H9 (cell line): Measurements from ENCODE around the gene DND1. TPM values are rescaled to one million over a fixed set of nuclear protein-coding genes. Genes with fewer than 3 reads are reported as not detected.

ENCODE experiments used
- DNase-seq: peaks from one replicate; pipeline ENCODE4 v3.0.0-alpha.2; 2017
- H2AFZ ChIP-seq: one replicate; pipeline ENCODE4 v1.6.1; 2013; ENCODE audit warnings: mild to moderate bottlenecking, low read length, control low read depth, moderate library complexity
- H2AK5ac ChIP-seq: 2 replicates; pipeline ENCODE4 v1.6.1; 2013; ENCODE audit warnings: low read length, control low read depth, mixed read lengths; ENCODE audit not compliant: insufficient read length
- H2BK120ac ChIP-seq: one replicate; pipeline ENCODE4 v1.6.1; 2013; ENCODE audit warnings: low read depth, mild to moderate bottlenecking, low read length, control low read depth, inconsistent platforms; ENCODE audit not compliant: poor library complexity, severe bottlenecking
- H2BK12ac ChIP-seq: 2 replicates; pipeline ENCODE4 v1.6.1; 2013; ENCODE audit warnings: low read length, control low read depth, mixed read lengths, low read depth; ENCODE audit not compliant: insufficient read length
- H2BK15ac ChIP-seq: 2 replicates; pipeline ENCODE4 v1.6.1; 2013; ENCODE audit warnings: low read depth, low read length, control low read depth
- H2BK20ac ChIP-seq: one replicate; pipeline ENCODE4 v1.6.1; 2013; ENCODE audit warnings: low read depth, mild to moderate bottlenecking, low read length, control low read depth, inconsistent platforms; ENCODE audit not compliant: poor library complexity, severe bottlenecking
- H2BK5ac ChIP-seq: 2 replicates; pipeline ENCODE4 v1.6.1; 2013; ENCODE audit warnings: low read length, control low read depth, mixed read lengths; ENCODE audit not compliant: insufficient read length
- H3K14ac ChIP-seq: 2 replicates; pipeline ENCODE4 v1.6.1; 2013; ENCODE audit warnings: low read length, control low read depth; ENCODE audit not compliant: insufficient read depth
- H3K18ac ChIP-seq: 2 replicates; pipeline ENCODE4 v1.6.1; 2013; ENCODE audit warnings: low read depth, mild to moderate bottlenecking, mixed read lengths, low read length, control low read depth; ENCODE audit not compliant: insufficient read length
- H3K23ac ChIP-seq: 2 replicates; pipeline ENCODE4 v1.6.1; 2013; ENCODE audit warnings: low read length, control low read depth, mixed read lengths, low read depth; ENCODE audit not compliant: insufficient read length
- H3K23me2 ChIP-seq: 2 replicates; pipeline ENCODE4 v1.6.1; 2013; ENCODE audit warnings: low read depth, mild to moderate bottlenecking, mixed read lengths, low read length, control low read depth; ENCODE audit not compliant: insufficient read length, poor library complexity, severe bottlenecking
- H3K27ac ChIP-seq: 2 replicates; pipeline ENCODE4 v1.5.1; 2013; ENCODE audit warnings: low read length, control low read depth, mixed read lengths, low read depth; ENCODE audit not compliant: insufficient read length
- H3K27me3 ChIP-seq: 2 replicates; pipeline ENCODE4 v1.6.1; 2013; ENCODE audit warnings: low read length, control low read depth, inconsistent platforms; ENCODE audit not compliant: insufficient read depth
- H3K4ac ChIP-seq: 2 replicates; pipeline ENCODE4 v1.6.1; 2013; ENCODE audit warnings: low read depth, mild to moderate bottlenecking, control low read depth, inconsistent platforms, low read length, moderate library complexity
- H3K4me1 ChIP-seq: 2 replicates; pipeline ENCODE4 v1.6.1; 2013; ENCODE audit warnings: low read length, control low read depth, inconsistent platforms; ENCODE audit not compliant: insufficient read depth
- H3K4me2 ChIP-seq: 2 replicates; pipeline ENCODE4 v1.6.1; 2013; ENCODE audit warnings: low read length, control low read depth, mixed read lengths; ENCODE audit not compliant: insufficient read length, insufficient read depth
- H3K56ac ChIP-seq: 2 replicates; pipeline ENCODE4 v1.6.1; 2013; ENCODE audit warnings: low read depth, mild to moderate bottlenecking, mixed read lengths, low read length, control low read depth; ENCODE audit not compliant: insufficient read length
- H3K79me1 ChIP-seq: 2 replicates; pipeline ENCODE4 v1.6.1; 2013; ENCODE audit warnings: low read depth, mild to moderate bottlenecking, moderate library complexity, low read length, control low read depth, inconsistent platforms; ENCODE audit not compliant: insufficient read depth, poor library complexity, severe bottlenecking
- H3K79me2 ChIP-seq: 2 replicates; pipeline ENCODE4 v1.6.1; 2013; ENCODE audit warnings: low read length, control low read depth, inconsistent platforms; ENCODE audit not compliant: insufficient read depth
- H3K9ac ChIP-seq: 2 replicates; pipeline ENCODE4 v1.6.1; 2013; ENCODE audit warnings: low read length, control low read depth, mixed read lengths; ENCODE audit not compliant: insufficient read length; ENCODE audit errors: extremely low read depth
- H3K9me3 ChIP-seq: one replicate; pipeline ENCODE4 v1.6.1; 2013; ENCODE audit warnings: low read depth, low read length, inconsistent platforms; ENCODE audit not compliant: control insufficient read depth
- H3T11ph ChIP-seq: one replicate; pipeline ENCODE4 v1.6.1; 2013; ENCODE audit warnings: mild to moderate bottlenecking, low read length, control low read depth, inconsistent platforms
- H4K20me1 ChIP-seq: one replicate; pipeline ENCODE4 v1.6.1; 2013; ENCODE audit not compliant: control insufficient read depth, insufficient read length, insufficient read depth
- H4K5ac ChIP-seq: 2 replicates; pipeline ENCODE4 v1.6.1; 2013; ENCODE audit warnings: low read depth, mild to moderate bottlenecking, mixed read lengths, low read length, control low read depth; ENCODE audit not compliant: insufficient read length
- H4K8ac ChIP-seq: replicated peaks from 2 replicates; pipeline ENCODE4 v1.6.1; 2013; ENCODE audit warnings: low read length, control low read depth, mixed read lengths, low read depth; ENCODE audit not compliant: insufficient read length
- H4K91ac ChIP-seq: 2 replicates; pipeline ENCODE4 v1.6.1; 2013; ENCODE audit warnings: low read depth, mild to moderate bottlenecking, moderate library complexity, mixed read lengths, low read length, control low read depth; ENCODE audit not compliant: insufficient read length
- H3K27ac Mint-ChIP-seq, 3 experiments: 2 replicates in 2 of 3; 3 replicates in 1 of 3; pipeline ENCODE4 v1.8.0; 2020 to 2021; ENCODE audit warnings: mixed read lengths in 3 of 3, mild to moderate bottlenecking in 1 of 3, moderate library complexity in 1 of 3
- H3K27me3 Mint-ChIP-seq: 2 replicates; pipeline ENCODE4 v1.8.0; 2021; ENCODE audit warnings: low read depth, mild to moderate bottlenecking, moderate library complexity, mixed read lengths
- H3K36me3 Mint-ChIP-seq, 3 experiments: 2 replicates in 2 of 3; 3 replicates in 1 of 3; pipeline ENCODE4 v1.8.0; 2020 to 2021; ENCODE audit warnings: low read depth in 3 of 3, mixed read lengths in 3 of 3; ENCODE audit not compliant: insufficient read depth in 1 of 3
- H3K4me1 Mint-ChIP-seq, 2 experiments: 2 replicates each; pipeline ENCODE4 v1.8.0; 2020; ENCODE audit warnings: mixed read lengths in 2 of 2
- H3K4me3 Mint-ChIP-seq, 2 experiments: 2 replicates in 1 of 2; 3 replicates in 1 of 2; pipeline ENCODE4 v1.8.0; 2020 to 2021; ENCODE audit warnings: mild to moderate bottlenecking in 2 of 2, mixed read lengths in 2 of 2, moderate library complexity in 1 of 2
- H3K9me3 Mint-ChIP-seq, 2 experiments: 2 replicates in 1 of 2; 3 replicates in 1 of 2; pipeline ENCODE4 v1.8.0; 2020; ENCODE audit warnings: mild to moderate bottlenecking in 2 of 2, mixed read lengths in 2 of 2, moderate library complexity in 1 of 2
- CTCF ChIP-seq: fragments of 200-600 bp; sonication (generic); conservative IDR thresholded peaks from 3 replicates; pipeline ENCODE4 v1.8.0; 2021; ENCODE audit warnings: antibody characterized with exemption, mild to moderate bottlenecking
- WGBS: extraction: QIAGEN DNeasy Blood & Tissue Kit; methylation state at CpG from one replicate; pipeline ENCODE4 v1.1.7; 2013; ENCODE audit warnings: missing lambda C conversion rate, low lambda C conversion rate, mixed read lengths; ENCODE audit not compliant: insufficient read length; ENCODE audit errors: extremely low coverage; 5-methylcytosine and 5-hydroxymethylcytosine counted together
- total RNA-seq: library from RNA; stranded (reverse); gene quantifications from 2 replicates; pipeline ENCODE4 v1.2.1, GENCODE V29; 2021

The DND1 gene
- total RNA-seq, 1 experiment from 2014 or later = 2.4 TPM

- Mint-ChIP-seq H3K27ac (no peak overlapping the region), H3K27me3 (peaks cover 3% of the 10 kb centered on the region; the same call in 1 of the 2 replicates), H3K4me3 (no peak overlapping the region), H3K4me1 (peaks cover 19 to 26% of the 10 kb centered on the region in 2 experiments), H3K9me3 (peaks cover 5 to 10% of the 10 kb centered on the region in 2 experiments), H3K36me3 (peaks cover 5 to 22% (median 18%) of the 10 kb centered on the region in 3 experiments; a peak in 5 of 7 replicates)
- H3K4me2 ChIP-seq = no peak overlapping the region
- no peak overlapping the region for H3K4ac ChIP-seq
- no peak overlapping the region for H3K9ac ChIP-seq
- no peak overlapping the region for H2AK5ac ChIP-seq
- H3K56ac ChIP-seq = no peak overlapping the region
- H3K27ac ChIP-seq = no peak overlapping the region
- H3K4me1 ChIP-seq = no peaks in the 10 kb centered on the region
- no peak overlapping the region for H2BK15ac ChIP-seq
- no peak overlapping the region for H2BK5ac ChIP-seq
- H2BK12ac ChIP-seq = no peak overlapping the region
- no peaks in the 10 kb centered on the region for H3K79me2 ChIP-seq
- H4K20me1 ChIP-seq = no peaks in the 10 kb centered on the region
- H4K5ac ChIP-seq = no peak overlapping the region
- H3K79me1 ChIP-seq = no peaks in the 10 kb centered on the region
- H3K27me3 ChIP-seq = no peaks in the 10 kb centered on the region
- H2AFZ ChIP-seq = no peak overlapping the region
- no peaks in the 10 kb centered on the region for H3K9me3 ChIP-seq
- no peak for TF ChIP-seq CTCF
- H3K14ac ChIP-seq = no peak overlapping the region
- H2BK120ac ChIP-seq = no peak overlapping the region
- no peak overlapping the region for H3K18ac ChIP-seq
- no CpG with 5 or more reads among the region's 10 CpGs for WGBS
- H4K8ac ChIP-seq = no peak overlapping the region
- no peak overlapping the region for H4K91ac ChIP-seq
- peaks cover 6% of the 10 kb centered on the region for H3K23me2 ChIP-seq
- H3T11ph ChIP-seq = no peak overlapping the region
- no peak for DNase-seq
- H2BK20ac ChIP-seq = no peak overlapping the region
- H3K23ac ChIP-seq = no peak overlapping the region
Observed at GRCh38 chr5:140637371-140638100, 35.8 kb downstream of the DND1 start.
